Measurements from ENCODE around the gene CDC42BPB. TPM values are rescaled to one million over a fixed set of nuclear protein-coding genes. Genes with fewer than 3 reads are reported as not detected.

Gene CDC42BPB
- total RNA-seq, 1 donor from 2014 or later, result 131 TPM

DNA sequence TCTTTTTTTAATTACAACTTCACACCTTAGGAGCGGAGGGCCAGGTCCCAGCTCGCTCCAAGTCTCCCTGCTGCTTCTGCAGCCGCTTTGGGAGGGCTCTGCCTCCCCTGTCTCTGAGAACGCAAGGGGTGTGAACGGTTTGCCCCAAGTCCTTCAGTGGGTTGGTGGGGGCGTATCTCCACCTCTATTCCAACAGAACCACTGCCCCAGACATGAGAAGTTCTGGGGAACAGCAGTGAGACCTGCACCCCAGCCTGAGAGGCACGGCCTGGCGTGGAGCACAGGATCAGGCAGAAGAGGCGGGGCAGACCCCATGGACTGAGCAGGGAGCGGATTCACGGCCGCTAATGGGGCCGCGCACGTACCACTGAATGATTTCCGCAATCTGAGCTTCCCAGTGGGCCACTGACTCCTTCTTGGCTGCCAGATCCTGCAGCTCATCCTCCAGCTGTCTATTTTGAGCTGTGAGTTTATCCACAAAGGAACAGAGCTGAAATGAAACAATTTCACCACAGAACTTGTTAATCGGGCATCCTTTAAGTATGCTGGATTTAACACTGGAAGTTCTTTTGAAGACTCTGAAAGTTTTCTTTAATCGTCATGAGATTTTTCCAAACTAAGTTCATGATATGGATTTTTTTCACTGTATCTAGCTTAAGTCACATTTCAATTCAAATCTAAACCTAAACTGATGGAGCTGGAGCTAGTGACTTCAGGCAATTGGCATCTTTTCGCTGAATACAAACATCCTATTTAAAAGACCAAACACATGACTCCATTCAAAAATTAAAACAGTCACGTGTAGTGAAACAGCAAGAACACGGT lies 90.5 kb downstream of the CDC42BPB start:
- DNase-seq (ENCODE audit: low spot score), result no peak

- no peak for DNase-seq (ENCODE audit: low spot score)
These were observed 91.2 kb downstream of the CDC42BPB start for GRCh38 chr14:102965971-102966655.

GRCh38 chr14:102965282-102965681 lies 92.1 kb downstream of the CDC42BPB start:
- DNase-seq (ENCODE audit: low spot score), result no peak

- no peak for DNase-seq (ENCODE audit: low spot score)
These were observed 93.1 kb downstream of the CDC42BPB start for GRCh38 chr14:102964152-102964730.

DNA sequence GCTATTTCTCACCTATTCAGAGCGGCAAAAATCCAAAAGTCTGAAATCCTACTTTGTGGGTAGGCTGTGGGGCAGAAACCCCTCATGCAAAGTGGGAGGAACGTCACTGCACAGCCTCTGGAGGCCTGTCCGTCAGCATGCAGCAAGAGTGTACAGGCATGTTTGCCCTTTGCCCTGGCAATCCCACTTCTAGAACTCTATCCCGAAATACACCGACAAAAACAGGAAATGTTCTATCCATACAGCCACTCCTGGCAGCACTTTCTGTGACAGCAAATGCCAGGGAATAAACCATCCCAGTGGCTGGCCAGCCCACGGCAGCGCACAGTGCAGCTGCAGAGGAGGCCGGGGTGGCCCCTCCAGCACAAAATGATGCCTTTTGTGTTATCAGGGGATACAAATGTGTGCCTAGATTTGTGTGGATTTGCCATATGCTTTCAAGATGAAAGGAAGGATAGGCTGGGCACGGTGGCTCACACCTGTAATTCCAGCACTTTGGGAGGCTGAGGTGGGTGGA lies 95.2 kb downstream of the CDC42BPB start:
- no peak for DNase-seq (ENCODE audit: low spot score)

GRCh38 chr14:102958461-102958860 lies 98.9 kb downstream of the CDC42BPB start:
- no peak for DNase-seq (ENCODE audit: low spot score)

GRCh38 chr14:102957222-102957621 lies 100.1 kb downstream of the CDC42BPB start:
- no peak for DNase-seq (ENCODE audit: low spot score)

GRCh38 chr14:102955636-102956408 lies 101.5 kb downstream of the CDC42BPB start:
- no peak for DNase-seq (ENCODE audit: low spot score)

DNA sequence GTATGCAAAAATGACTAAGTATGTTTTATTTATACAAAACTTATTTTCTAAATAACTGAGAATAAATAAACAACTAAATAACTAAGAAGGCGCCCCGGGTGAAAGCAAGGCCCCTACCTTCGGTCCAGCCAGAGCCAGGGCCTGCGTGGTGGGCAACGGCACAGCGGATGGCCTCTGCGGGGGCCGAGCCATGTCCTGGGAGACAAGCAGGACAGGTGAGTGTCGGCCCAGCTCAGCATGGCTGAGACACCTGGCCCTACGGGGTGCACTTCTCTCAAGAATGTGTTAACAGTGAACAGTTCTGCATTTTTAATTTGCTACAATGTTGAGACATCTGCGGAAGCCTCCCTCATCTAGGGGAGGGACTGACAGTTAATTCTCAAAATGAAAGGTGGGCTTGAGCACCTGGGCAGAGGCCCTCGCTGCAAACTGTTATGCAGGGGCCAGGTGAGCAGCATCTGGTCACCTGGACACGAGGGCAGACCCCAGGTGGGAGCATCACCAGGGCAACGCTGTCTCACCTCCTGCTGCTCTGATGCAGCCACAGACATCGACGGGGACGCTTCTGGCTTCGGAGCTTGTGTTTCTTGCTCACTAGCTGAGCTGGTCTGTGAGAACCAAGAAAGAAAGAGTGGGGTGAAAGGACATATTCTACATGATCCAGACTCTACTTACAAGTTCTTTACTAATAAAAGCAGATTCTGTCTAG lies 103.1 kb downstream of the CDC42BPB start:
- DNase-seq (ENCODE audit: low spot score), result no peak

GRCh38 chr14:102953100-102953499 lies 104.2 kb downstream of the CDC42BPB start:
- no peak for DNase-seq (ENCODE audit: low spot score)

GRCh38 chr14:102952276-102952675 lies 105.1 kb downstream of the CDC42BPB start:
- no peak for DNase-seq (ENCODE audit: low spot score)

DNA sequence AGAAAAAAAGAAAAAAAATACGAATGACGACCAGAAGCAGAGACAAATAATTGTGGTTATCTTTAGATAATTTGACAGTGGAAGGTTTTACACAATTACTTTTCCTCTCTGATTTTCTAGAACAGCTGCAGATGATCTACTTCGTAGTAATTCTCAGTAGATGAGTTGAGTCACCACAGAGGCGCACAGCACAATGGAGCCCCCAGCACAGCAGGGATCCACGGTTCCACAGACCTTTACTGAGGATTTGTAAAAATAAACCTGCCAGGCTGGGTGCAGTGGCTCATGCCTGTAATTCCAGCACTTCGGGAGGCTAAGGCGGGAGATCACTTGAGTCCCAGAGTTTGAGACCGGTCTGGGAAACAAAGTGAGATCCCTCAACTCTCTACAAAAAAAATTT lies 105.5 kb downstream of the CDC42BPB start:
- DNase-seq (ENCODE audit: low spot score), result no peak

- DNase-seq (ENCODE audit: low spot score), result no peak
These were observed 106.3 kb downstream of the CDC42BPB start for GRCh38 chr14:102951034-102951433.

DNA sequence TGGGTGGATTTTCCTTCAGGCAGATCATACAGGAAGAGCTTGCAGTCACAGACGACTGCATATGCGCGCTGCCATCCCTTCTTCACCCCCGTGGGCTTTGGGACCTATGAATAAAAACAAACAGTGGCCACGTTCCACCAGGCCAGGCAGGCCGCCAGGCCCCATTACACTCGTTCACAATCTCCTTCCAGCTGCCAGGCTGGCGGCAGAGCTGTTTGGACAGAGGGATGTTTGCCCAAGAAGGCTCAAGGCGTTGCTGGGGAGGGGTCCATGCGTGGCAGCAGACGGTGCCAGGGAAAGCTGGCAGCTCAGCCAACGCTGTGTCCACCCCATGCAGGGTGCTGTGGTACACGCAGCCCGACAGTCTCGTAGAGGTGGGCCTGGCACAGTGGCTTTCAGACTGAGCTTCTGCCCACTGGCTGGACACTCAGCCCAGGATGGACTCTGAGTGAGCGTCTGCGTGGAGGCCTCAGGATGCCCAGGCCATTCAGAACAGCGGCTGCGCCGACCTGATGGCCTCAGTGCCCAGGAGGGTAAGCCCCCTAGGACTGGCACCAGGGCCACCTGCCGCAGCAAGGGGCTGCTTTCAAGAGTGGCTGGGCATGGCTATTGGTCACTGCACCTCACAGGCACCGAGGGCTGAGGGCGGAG lies 107.4 kb downstream of the CDC42BPB start:
- DNase-seq (ENCODE audit: low spot score), result peak; percentile 46

DNA sequence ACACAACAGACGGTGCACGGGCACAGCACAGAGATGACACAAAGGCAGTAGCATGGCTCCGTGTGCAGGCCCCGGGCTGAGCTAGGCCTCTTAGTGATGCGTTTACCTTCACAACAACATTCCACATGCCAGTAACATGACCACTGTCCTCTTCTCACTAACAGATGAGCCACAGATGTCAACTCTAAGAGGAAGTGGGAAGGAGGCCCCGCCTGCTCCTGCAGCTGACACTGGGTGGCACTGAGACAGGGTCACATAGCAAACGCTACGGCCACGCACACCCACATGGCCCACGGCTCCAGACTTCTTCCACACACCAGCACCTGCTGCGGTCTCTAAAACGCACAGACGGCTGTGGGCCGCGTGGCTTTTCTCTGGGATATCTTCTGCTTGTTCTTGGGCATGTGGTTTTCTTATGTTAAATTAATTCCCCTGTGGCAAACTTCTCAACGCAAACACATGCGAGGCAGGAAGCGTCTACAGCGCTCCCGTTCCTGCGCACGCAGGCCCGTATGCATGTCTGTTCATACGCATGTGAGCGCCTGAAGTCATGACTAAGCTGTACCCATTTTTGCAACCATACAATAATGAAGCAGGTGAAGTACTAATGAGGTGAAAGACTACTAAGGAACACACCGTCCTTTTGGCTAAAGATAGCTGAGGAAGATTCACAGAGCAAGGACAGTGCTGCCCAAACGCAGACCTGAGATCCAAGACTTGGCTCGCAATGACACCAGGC lies 108.1 kb downstream of the CDC42BPB start:
- no peak for DNase-seq (ENCODE audit: low spot score)

- no peak for DNase-seq (ENCODE audit: low spot score)
These were observed 108.7 kb downstream of the CDC42BPB start for GRCh38 chr14:102948698-102949061.

DNA sequence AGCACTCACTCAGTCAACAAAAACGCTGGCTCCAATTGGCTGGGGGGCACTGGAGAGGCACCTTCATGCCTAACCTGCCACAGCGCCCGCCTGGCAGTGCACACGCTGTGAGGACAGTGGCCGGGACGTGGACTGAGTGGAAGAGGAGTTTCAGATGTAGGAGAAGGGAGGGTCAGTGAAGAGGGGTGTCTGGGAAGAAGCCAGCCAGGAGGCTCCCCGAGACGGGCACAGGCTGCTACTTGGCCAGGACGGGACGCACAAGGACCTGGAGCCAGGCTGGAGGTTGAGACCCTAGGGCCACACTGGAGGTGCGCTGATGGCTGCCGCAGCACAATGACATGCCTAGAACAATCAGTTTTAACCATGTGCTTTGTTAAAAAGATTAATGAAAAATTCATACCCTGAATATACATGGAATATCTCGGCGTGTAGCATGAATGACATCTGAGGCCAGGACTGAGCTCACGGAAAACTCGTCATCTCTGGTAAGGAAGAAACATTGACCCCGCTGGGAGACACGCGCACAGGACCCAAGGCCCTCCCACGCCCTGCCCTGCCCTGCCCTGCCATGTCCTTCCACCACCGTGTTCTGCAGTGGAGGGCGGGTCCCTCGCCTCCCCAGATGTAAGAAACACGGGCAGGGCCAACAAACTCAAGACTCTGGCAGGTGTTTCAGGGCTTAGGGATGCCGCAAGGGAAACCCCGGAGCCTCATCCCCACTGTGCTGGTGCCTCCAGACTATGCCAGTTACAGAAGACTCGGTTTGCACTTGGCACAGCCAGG lies 109.8 kb downstream of the CDC42BPB start:
- no peak for DNase-seq (ENCODE audit: low spot score)

- no peak for DNase-seq (ENCODE audit: low spot score)
These were observed 111.8 kb downstream of the CDC42BPB start for GRCh38 chr14:102945346-102946130.

Data from ureter (tissue), 1 donor.